HFFc6 (cell line): ENCODE measurements around the gene CHST14. TPM values are rescaled to one million over a fixed set of nuclear protein-coding genes. Genes with fewer than 3 reads are reported as not detected.

Source experiments
- DNase-seq: peaks from one replicate; pipeline ENCODE4 v3.0.0-alpha.2; 2018
- H3K27ac Mint-ChIP-seq: 2 replicates; pipeline ENCODE4 v1.8.0; 2020; ENCODE audit warnings: mild to moderate bottlenecking, mixed read lengths
- H3K27me3 Mint-ChIP-seq: 2 replicates; pipeline ENCODE4 v1.8.0; 2021; ENCODE audit warnings: mild to moderate bottlenecking, moderate library complexity, mixed read lengths; ENCODE audit not compliant: insufficient read depth
- H3K36me3 Mint-ChIP-seq: 2 replicates; pipeline ENCODE4 v1.8.0; 2021; ENCODE audit warnings: low read depth, mixed read lengths
- H3K4me1 Mint-ChIP-seq: 2 replicates; pipeline ENCODE4 v1.8.0; 2020; ENCODE audit warnings: low read depth, mixed read lengths
- H3K4me3 Mint-ChIP-seq: 2 replicates; pipeline ENCODE4 v1.8.0; 2020; ENCODE audit warnings: mild to moderate bottlenecking, moderate library complexity, mixed read lengths
- H3K9me3 Mint-ChIP-seq: 2 replicates; pipeline ENCODE4 v1.8.0; 2020; ENCODE audit warnings: mild to moderate bottlenecking, mixed read lengths
- total RNA-seq, 6 experiments: library from RNA; stranded (reverse); fragmentation: NEBNext Ultra II Directional; extraction: Animal tissue kit (Norgen Biotek cat#: 25700); gene quantifications; 2 replicates in 1 of 6; 3 replicates in 5 of 6; pipeline ENCODE4 v1.2.3, GENCODE V29; 2021
- TF ChIP-seq, protein P1 (sequence below): fragments of 200-600 bp; sonication (generic); IDR thresholded peaks from 2 replicates; pipeline ENCODE4 v1.5.0; 2021; ENCODE audit warnings: antibody characterized with exemption, mild to moderate bottlenecking

Gene CHST14
- total RNA-seq, 6 experiments from 2014 or later, result 26.3 to 32.5 (median 28.4) TPM

DNA sequence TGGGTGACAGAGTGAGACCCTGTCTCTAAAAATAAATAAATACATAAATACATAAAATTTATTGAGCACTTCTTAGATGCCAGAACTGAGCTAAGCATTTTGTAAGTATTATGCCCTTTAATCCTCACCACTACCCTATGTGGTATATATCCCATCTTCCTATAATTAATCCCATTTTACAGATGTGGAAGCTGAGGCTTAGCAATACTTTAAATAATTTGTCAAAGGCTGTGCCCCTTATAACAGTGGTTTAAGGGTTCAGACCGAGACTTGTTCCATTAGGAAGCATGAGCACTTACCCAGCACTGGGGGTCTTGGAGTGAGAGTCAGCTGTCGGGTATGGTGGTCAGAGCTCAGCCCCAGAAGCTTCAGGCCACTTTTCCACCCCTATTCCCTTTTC is 7.5 kb upstream of the CHST14 start:
- Mint-ChIP-seq H3K4me3 (no peak overlapping the region), H3K36me3 (peaks cover 4% of the 10 kb centered on the region; the same call in 1 of the 2 replicates)
- TF ChIP-seq, protein P1, sequence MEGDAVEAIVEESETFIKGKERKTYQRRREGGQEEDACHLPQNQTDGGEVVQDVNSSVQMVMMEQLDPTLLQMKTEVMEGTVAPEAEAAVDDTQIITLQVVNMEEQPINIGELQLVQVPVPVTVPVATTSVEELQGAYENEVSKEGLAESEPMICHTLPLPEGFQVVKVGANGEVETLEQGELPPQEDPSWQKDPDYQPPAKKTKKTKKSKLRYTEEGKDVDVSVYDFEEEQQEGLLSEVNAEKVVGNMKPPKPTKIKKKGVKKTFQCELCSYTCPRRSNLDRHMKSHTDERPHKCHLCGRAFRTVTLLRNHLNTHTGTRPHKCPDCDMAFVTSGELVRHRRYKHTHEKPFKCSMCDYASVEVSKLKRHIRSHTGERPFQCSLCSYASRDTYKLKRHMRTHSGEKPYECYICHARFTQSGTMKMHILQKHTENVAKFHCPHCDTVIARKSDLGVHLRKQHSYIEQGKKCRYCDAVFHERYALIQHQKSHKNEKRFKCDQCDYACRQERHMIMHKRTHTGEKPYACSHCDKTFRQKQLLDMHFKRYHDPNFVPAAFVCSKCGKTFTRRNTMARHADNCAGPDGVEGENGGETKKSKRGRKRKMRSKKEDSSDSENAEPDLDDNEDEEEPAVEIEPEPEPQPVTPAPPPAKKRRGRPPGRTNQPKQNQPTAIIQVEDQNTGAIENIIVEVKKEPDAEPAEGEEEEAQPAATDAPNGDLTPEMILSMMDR, result no peak

DNA sequence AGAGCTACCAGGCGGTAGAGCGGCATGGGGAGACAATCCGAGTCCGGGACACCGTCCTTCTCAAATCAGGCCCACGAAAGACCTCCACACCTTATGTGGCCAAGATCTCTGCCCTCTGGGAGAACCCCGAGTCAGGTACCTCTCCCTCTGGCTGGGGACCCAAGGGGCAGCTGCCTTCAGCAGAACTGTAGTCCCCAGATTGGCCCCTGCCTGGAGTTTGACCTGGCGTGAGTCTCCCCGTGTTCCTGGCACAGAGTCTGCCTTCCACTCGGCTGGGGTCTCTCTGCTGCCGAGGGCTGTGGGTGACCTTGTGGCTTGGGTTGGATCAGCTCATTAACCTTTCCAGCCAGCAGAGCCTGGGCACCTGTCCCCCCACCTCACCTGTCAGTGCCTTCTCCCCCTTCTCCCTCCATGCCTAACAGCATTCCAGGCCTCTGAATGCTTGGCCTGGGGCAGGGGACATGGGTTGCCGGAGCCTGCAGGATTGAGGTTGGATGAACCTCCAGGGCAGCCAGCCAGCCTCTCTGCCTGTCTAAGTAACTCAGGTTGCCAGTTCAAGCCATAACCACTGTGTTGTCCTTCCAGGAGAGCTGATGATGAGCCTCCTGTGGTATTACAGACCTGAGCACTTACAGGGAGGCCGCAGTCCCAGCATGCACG is 6.8 kb upstream of the CHST14 start:
- Mint-ChIP-seq H3K27ac (no peak overlapping the region), H3K4me3 (no peak overlapping the region), H3K36me3 (peaks cover 4% of the 10 kb centered on the region; the same call in 1 of the 2 replicates), H3K27me3 (no peaks in the 10 kb centered on the region), H3K9me3 (no peaks in the 10 kb centered on the region), H3K4me1 (no peaks in the 10 kb centered on the region)
- TF ChIP-seq, protein P1, result no peak
- no peak for DNase-seq

More for the DNA sequence above, 7.5 kb upstream of the CHST14 start:
- Mint-ChIP-seq H3K27ac (no peak overlapping the region), H3K27me3 (no peaks in the 10 kb centered on the region), H3K9me3 (no peaks in the 10 kb centered on the region), H3K4me1 (no peaks in the 10 kb centered on the region)
- no peak for DNase-seq

DNA sequence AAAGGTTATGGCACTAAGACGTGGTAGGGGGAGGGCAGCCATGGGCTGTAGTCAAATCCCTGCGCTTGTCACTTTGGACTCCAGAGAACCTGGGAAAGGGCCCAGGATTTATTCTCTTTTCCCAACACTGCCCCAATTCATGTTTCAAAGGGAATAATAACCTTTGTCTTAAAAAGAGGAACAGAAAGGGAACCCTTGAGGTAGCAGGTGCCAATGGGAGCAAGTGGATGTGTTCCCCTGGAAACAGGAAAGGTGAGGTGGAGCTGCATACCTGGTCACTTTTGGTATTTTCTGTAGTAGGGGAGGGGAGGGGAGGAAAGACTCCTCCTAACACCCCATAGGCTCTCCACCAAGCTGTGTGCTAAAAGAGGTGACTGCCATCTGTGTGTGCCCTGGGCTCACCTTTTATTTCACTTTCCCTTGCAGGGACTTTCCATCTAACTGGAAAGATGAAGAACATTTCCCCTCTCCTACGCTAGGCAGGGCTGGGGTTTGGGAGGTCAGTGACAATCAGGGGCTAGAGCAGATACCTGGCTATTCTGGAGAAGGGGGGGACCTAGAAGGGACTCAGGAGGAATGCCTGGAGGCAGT is 6.1 kb upstream of the CHST14 start:
- Mint-ChIP-seq H3K27ac (no peak overlapping the region), H3K27me3 (no peaks in the 10 kb centered on the region), H3K4me1 (peaks cover 4% of the 10 kb centered on the region; the same call in 1 of the 2 replicates), H3K4me3 (no peak overlapping the region), H3K36me3 (peaks cover 4% of the 10 kb centered on the region; the same call in 1 of the 2 replicates), H3K9me3 (no peaks in the 10 kb centered on the region)
- TF ChIP-seq, protein P1, result no peak
- no peak for DNase-seq

DNA sequence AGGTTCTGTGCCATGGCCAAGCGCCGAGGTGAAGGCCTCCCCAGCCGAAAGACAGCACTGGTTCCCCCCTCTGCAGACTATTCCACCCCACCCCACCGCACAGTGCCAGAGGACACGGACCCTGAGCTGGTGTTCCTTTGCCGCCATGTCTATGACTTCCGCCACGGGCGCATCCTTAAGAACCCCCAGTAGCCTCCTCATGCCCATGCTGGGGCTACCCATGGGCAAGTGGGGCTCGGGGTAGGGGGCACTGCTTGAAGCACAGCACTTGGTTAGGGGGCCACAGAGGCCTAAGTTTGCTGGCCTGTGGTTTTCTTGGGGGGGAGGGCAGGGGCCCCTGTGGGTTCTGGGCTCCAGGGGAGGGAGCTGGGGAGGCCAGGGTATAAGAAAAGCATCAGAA is 4.8 kb upstream of the CHST14 start:
- Mint-ChIP-seq H3K9me3 (no peaks in the 10 kb centered on the region), H3K4me1 (peaks cover 11% of the 10 kb centered on the region), H3K4me3 (no peak overlapping the region), H3K27ac (no peak overlapping the region), H3K36me3 (peaks cover 4% of the 10 kb centered on the region; the same call in 1 of the 2 replicates), H3K27me3 (no peaks in the 10 kb centered on the region)
- no peak for DNase-seq
- TF ChIP-seq, protein P1, result no peak

DNA sequence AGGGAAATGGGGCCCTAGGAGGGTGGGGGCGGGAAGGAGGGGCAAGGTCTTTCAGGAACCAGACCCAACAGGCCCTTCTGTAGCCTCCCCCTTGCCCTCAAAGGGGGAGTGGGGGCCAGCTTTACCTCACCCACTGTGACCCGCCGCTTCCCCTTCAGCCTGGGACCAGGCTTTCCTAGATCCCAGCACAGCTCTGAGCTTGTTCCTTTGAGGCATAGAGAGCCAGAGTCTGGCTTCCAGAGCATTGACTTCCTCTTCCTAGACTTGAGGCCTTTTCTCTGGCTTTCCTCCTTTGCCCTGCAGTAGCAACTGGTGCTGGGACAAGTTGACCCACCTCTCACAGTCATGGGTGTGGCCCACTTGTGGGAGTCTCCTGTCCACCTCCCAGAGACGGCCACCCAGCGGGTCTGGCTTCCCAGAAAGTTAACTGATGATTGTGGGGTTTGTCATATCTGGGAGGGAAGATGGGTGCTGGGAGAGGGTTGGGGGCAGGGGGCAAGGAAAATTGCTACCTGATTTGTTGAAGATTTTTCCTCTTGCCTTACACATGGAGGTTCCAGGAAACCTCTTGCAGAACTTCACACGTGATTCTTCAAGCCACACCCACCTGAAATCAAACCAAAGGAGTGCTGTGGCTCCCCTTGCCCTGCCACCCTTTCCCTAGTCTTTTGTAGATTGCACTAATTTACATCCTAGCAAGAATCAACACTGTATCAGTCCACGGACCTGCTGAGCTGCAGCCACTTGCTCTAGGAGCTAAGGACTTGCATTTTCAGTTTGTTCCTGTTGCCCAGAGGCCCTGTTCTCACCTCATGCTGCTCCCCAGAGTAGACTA is 4.1 kb upstream of the CHST14 start:
- no peak overlapping the region for H3K4me3 Mint-ChIP-seq
- no peak for DNase-seq
- H3K4me1 Mint-ChIP-seq, result peaks cover 14% of the 10 kb centered on the region
- H3K27me3 Mint-ChIP-seq, result 0 out of 2 replicates have a peak, but pooled peaks cover 2% of the 10 kb centered on the region
- no peaks in the 10 kb centered on the region for H3K9me3 Mint-ChIP-seq
- H3K36me3 Mint-ChIP-seq, result peaks cover 4% of the 10 kb centered on the region; the same call in 1 of the 2 replicates
- TF ChIP-seq, protein P1, result no peak
- no peak overlapping the region; the same call in 1 of the 2 replicates for H3K27ac Mint-ChIP-seq
